IMR-90 (cell line): ENCODE results near the gene SETD3. TPM values are rescaled to one million over a fixed set of nuclear protein-coding genes. Genes with fewer than 3 reads are reported as not detected.

Source experiments
- ATAC-seq: fragments of 200-7000 bp; cut with Tn5 transposase; 2 replicates; pipeline ENCODE4 v1.9.1; 2020; ENCODE audit warnings: low read depth, mild to moderate bottlenecking, moderate library complexity
- BruUV-seq: library from RNA; stranded (reverse); fragments of 400-500 nt; replicated peaks from 2 replicates; lab custom pipeline; 2021; lab: Mats Ljungman, UMichigan
- CTCF ChIA-PET: fragments of 300-600 bp; formaldehyde crosslinking; extraction: SDS; loops from one replicate; lab custom pipeline; 2021; ENCODE audit warnings: antibody characterized with exemption; lab: Yijun Ruan, JAX
- POLR2A ChIA-PET: fragments of 300-600 bp; sonication (Branson Sonifier 250); formaldehyde crosslinking; loops from one replicate; lab custom pipeline; 2022; ENCODE audit warnings: antibody characterized with exemption; ENCODE audit not compliant: unreplicated experiment; lab: Charles Lee
- DNase-seq: peaks from one replicate; pipeline ENCODE4 v3.0.0; 2013
- H2AFZ ChIP-seq: replicated peaks from 2 replicates; pipeline ENCODE3; 2013; ENCODE audit warnings: low read length, mild to moderate bottlenecking; ENCODE audit not compliant: poor library complexity
- H2AK5ac ChIP-seq: 2 replicates; pipeline ENCODE4 v1.6.1; 2013; ENCODE audit warnings: low read depth, low read length, inconsistent platforms
- H2AK9ac ChIP-seq: replicated peaks from 2 replicates; pipeline ENCODE3; 2013; ENCODE audit warnings: mild to moderate bottlenecking, low read depth, low read length, moderate library complexity; ENCODE audit not compliant: poor library complexity
- H2BK120ac ChIP-seq: 2 replicates; pipeline ENCODE4 v1.6.1; 2013; ENCODE audit warnings: low read depth, low read length, inconsistent platforms
- H2BK15ac ChIP-seq: 3 replicates; pipeline ENCODE4 v1.6.1; 2013; ENCODE audit warnings: low read depth, low read length, inconsistent platforms
- H2BK20ac ChIP-seq: 2 replicates; pipeline ENCODE4 v1.6.1; 2013; ENCODE audit warnings: low read depth, mild to moderate bottlenecking, inconsistent platforms, low read length, moderate library complexity
- H2BK5ac ChIP-seq: 2 replicates; pipeline ENCODE4 v1.6.1; 2013; ENCODE audit warnings: mild to moderate bottlenecking, low read depth, low read length, inconsistent platforms; ENCODE audit not compliant: poor library complexity, severe bottlenecking
- H3K14ac ChIP-seq: replicated peaks from 2 replicates; pipeline ENCODE4 v1.6.1; 2013; ENCODE audit warnings: low read depth, low read length, inconsistent platforms
- H3K18ac ChIP-seq: 2 replicates; pipeline ENCODE4 v1.6.1; 2013; ENCODE audit warnings: low read depth, low read length, control low read depth
- H3K23ac ChIP-seq: 2 replicates; pipeline ENCODE4 v1.6.1; 2013; ENCODE audit warnings: low read depth, low read length, inconsistent platforms
- H3K27ac ChIP-seq: 2 replicates; pipeline ENCODE4 v1.5.1; 2013; ENCODE audit warnings: mild to moderate bottlenecking, control low read depth, low read length; ENCODE audit not compliant: insufficient read depth
- H3K27me3 ChIP-seq: 2 replicates; pipeline ENCODE4 v1.6.1; 2013; ENCODE audit warnings: low read length; ENCODE audit not compliant: control insufficient read depth, insufficient read depth
- H3K36me3 ChIP-seq: 2 replicates; pipeline ENCODE4 v1.6.1; 2013; ENCODE audit warnings: low read length, mixed read lengths; ENCODE audit not compliant: control insufficient read depth, insufficient read depth
- H3K4ac ChIP-seq: 2 replicates; pipeline ENCODE4 v1.6.1; 2013; ENCODE audit warnings: low read depth, low read length, inconsistent platforms
- H3K4me1 ChIP-seq: 2 replicates; pipeline ENCODE4 v1.6.1; 2013; ENCODE audit warnings: low read length, mixed read lengths; ENCODE audit not compliant: control insufficient read depth, insufficient read depth
- H3K4me2 ChIP-seq: 2 replicates; pipeline ENCODE4 v1.6.1; 2013; ENCODE audit warnings: low read depth, mild to moderate bottlenecking, control low read depth, low read length, moderate library complexity
- H3K4me3 ChIP-seq: 2 replicates; pipeline ENCODE4 v1.5.1; 2013; ENCODE audit warnings: low read depth, mild to moderate bottlenecking, control low read depth, low read length, moderate library complexity; ENCODE audit not compliant: insufficient read depth
- H3K56ac ChIP-seq: 2 replicates; pipeline ENCODE4 v1.6.1; 2013; ENCODE audit warnings: low read length, inconsistent platforms; ENCODE audit not compliant: insufficient read depth; ENCODE audit errors: extremely low read depth
- H3K79me1 ChIP-seq, 2 experiments: 2 replicates each; pipeline ENCODE4 v1.6.1; 2013; ENCODE audit warnings: low read length in 2 of 2, inconsistent platforms in 1 of 2, low read depth in 1 of 2
- H3K9ac ChIP-seq: 2 replicates; pipeline ENCODE4 v1.6.1; 2013; ENCODE audit warnings: low read depth, low read length, control low read depth
- H3K9me1 ChIP-seq: 2 replicates; pipeline ENCODE4 v1.6.1; 2013; ENCODE audit warnings: low read length, inconsistent platforms; ENCODE audit not compliant: insufficient read depth
- H3K9me3 ChIP-seq: 2 replicates; pipeline ENCODE4 v1.6.1; 2013; ENCODE audit warnings: low read length; ENCODE audit not compliant: control insufficient read depth, insufficient read depth
- H4K20me1 ChIP-seq: 2 replicates; pipeline ENCODE4 v1.6.1; 2013; ENCODE audit warnings: low read length, inconsistent platforms; ENCODE audit not compliant: insufficient read depth
- H4K5ac ChIP-seq: 2 replicates; pipeline ENCODE4 v1.6.1; 2013; ENCODE audit warnings: mild to moderate bottlenecking, low read depth, low read length, control low read depth
- H4K8ac ChIP-seq, 2 experiments: 2 replicates each; pipeline ENCODE4 v1.6.1; 2013; ENCODE audit warnings: low read depth in 2 of 2, low read length in 2 of 2, control low read depth in 1 of 2, inconsistent platforms in 1 of 2
- H4K91ac ChIP-seq: 2 replicates; pipeline ENCODE4 v1.6.1; 2013; ENCODE audit warnings: low read depth, low read length, inconsistent platforms; ENCODE audit not compliant: insufficient read depth
- CHD1 ChIP-seq: IDR thresholded peaks from 2 replicates; pipeline ENCODE4 v1.6.1; 2012; ENCODE audit warnings: low read depth, low read length, improper control_type of control experiment
- FOS ChIP-seq: fragments of 150-350 bp; IDR thresholded peaks from 2 replicates; pipeline ENCODE4 v1.6.1; 2016; ENCODE audit warnings: low read depth, low read length
- MXI1 ChIP-seq: IDR thresholded peaks from 2 replicates; pipeline ENCODE4 v1.6.1; 2012; ENCODE audit warnings: low read depth, mild to moderate bottlenecking, low read length, moderate library complexity, borderline replicate concordance
- RFX5 ChIP-seq: IDR thresholded peaks from 2 replicates; pipeline ENCODE4 v1.8.0; 2012; ENCODE audit warnings: low read depth, mild to moderate bottlenecking, low read length, moderate library complexity
- WGBS, 2 experiments: methylation state at CpG; one replicate each; pipeline versions ENCODE4 v1.1.5 to v1.1.7; 2013; ENCODE audit warnings: missing lambda C conversion rate in 2 of 2; ENCODE audit not compliant: insufficient read length in 1 of 2; ENCODE audit errors: extremely low coverage in 2 of 2; 5-methylcytosine and 5-hydroxymethylcytosine counted together
- dilution Hi-C: fragments of 300-500 bp; cut with HindIII; formaldehyde crosslinking; loops from one replicate; pipeline ENCODE4 v1.14.3; 2018; ENCODE audit warnings: low sequenced_read_pairs; ENCODE audit not compliant: unreplicated experiment
- in situ Hi-C: fragments of 300-500 bp; cut with MboI; formaldehyde crosslinking; loops from 3 replicates; pipeline ENCODE4 v1.14.3; 2019; ENCODE audit warnings: low sequenced_read_pairs, inconsistent platforms, mixed read lengths
- intact Hi-C: fragments of 100-400 bp; cut with micrococcal nuclease; formaldehyde crosslinking; loops from 2 replicates; pipeline ENCODE4 v1.10.0; 2022
- polyA plus RNA-seq, 3 experiments: library from polyadenylated mRNA; depleted of rRNA; stranded (reverse); fragments of >200 nt; gene quantifications; 2 replicates each; pipeline ENCODE4 v1.2.3, GENCODE V29; 2012; ENCODE audit warnings: low replicate concordance in 1 of 3
- total RNA-seq: library from RNA; depleted of rRNA; stranded (reverse); fragments of >200 nt; gene quantifications from 2 replicates; pipeline ENCODE4 v1.2.3, GENCODE V29; 2012
- TF ChIP-seq, protein P1 (sequence below): conservative IDR thresholded peaks from 2 replicates; pipeline ENCODE4 v1.5.1; 2012; ENCODE audit warnings: mild to moderate bottlenecking, low read depth, low read length, improper control_type of control experiment
- TF ChIP-seq, protein P2 (sequence below): fragments of 150-350 bp; IDR thresholded peaks from 2 replicates; pipeline ENCODE4 v1.6.1; 2017; ENCODE audit warnings: mild to moderate bottlenecking, antibody characterized with exemption, low read length, low read depth

The SETD3 gene
- total and polyA plus RNA-seq, 2 of the 4 experiments (the other 2 are of a cell fraction), result 18.8 to 31.9 TPM

DNA sequence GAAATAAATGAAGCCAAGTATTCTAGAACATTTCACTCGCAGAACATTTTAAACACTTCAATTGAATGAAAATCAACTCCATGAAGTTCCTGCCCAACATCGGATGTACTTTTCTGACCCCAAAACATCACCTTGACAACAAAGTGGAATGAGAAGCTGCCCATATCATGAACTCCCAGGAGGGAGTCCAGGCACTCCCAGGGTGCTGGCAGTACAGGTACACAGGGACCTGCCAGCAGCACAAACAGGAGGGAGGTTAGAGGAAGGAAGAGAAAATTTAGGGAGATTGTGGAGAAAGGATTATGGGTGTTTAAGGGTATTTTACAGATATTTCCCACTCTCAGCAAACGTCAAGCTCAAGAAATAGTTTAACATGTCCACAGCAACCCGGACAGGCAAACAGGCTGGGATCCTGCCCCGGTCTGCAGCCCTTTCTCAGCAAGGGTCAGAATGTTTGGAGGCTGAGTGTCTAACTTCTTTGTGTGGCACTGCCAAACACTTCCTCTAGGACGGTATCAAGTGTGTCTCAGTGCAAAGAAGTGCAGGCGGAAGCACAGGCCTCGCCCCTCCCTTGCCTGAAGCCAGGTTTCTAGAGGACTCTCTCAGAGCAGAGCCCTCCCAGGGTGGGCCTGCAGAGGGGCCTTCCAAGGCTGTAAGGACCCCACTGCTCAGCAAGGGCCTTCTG lies 72.2 kb downstream of the SETD3 start:
- no peak overlapping the region for H3K4me2 ChIP-seq
- H2AFZ ChIP-seq, result no peak overlapping the region
- H4K20me1 ChIP-seq, result no peaks in the 10 kb centered on the region
- no peak overlapping the region for H4K5ac ChIP-seq
- no peak overlapping the region for H2AK9ac ChIP-seq
- no peak overlapping the region for H3K27ac ChIP-seq
- in situ Hi-C loops (no loop called here), intact Hi-C loops (no loop called here), dilution Hi-C loops (no loop called here)
- H3K9me1 ChIP-seq, result no peaks in the 10 kb centered on the region
- BruUV-seq, result no TSS peak
- no peak overlapping the region for H3K14ac ChIP-seq
- no peak overlapping the region for H3K4me3 ChIP-seq
- no peak overlapping the region for H4K8ac ChIP-seq
- H2BK15ac ChIP-seq, result no peak overlapping the region
- H2BK5ac ChIP-seq, result no peak overlapping the region
- no peak for DNase-seq
- no peak for ATAC-seq
- WGBS, 2 experiments, result 95% methylated on average over 3 of the region's 8 CpGs; no CpG with 5 or more reads in 1 of the 2 experiments
- H3K27me3 ChIP-seq, result no peaks in the 10 kb centered on the region
- H3K56ac ChIP-seq, result no peak overlapping the region
- H3K4ac ChIP-seq, result no peak overlapping the region
- H3K18ac ChIP-seq, result no peak overlapping the region
- TF ChIP-seq, protein P1, sequence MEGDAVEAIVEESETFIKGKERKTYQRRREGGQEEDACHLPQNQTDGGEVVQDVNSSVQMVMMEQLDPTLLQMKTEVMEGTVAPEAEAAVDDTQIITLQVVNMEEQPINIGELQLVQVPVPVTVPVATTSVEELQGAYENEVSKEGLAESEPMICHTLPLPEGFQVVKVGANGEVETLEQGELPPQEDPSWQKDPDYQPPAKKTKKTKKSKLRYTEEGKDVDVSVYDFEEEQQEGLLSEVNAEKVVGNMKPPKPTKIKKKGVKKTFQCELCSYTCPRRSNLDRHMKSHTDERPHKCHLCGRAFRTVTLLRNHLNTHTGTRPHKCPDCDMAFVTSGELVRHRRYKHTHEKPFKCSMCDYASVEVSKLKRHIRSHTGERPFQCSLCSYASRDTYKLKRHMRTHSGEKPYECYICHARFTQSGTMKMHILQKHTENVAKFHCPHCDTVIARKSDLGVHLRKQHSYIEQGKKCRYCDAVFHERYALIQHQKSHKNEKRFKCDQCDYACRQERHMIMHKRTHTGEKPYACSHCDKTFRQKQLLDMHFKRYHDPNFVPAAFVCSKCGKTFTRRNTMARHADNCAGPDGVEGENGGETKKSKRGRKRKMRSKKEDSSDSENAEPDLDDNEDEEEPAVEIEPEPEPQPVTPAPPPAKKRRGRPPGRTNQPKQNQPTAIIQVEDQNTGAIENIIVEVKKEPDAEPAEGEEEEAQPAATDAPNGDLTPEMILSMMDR, result no peak
- TF ChIP-seq RFX5, result no peak
- TF ChIP-seq MXI1, result no peak
- no peak for TF ChIP-seq CHD1
- no peak for TF ChIP-seq FOS
- TF ChIP-seq, protein P2, sequence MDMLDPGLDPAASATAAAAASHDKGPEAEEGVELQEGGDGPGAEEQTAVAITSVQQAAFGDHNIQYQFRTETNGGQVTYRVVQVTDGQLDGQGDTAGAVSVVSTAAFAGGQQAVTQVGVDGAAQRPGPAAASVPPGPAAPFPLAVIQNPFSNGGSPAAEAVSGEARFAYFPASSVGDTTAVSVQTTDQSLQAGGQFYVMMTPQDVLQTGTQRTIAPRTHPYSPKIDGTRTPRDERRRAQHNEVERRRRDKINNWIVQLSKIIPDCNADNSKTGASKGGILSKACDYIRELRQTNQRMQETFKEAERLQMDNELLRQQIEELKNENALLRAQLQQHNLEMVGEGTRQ, result no peak
- H3K9me3 ChIP-seq, result no peaks in the 10 kb centered on the region
- peaks cover 21% of the 10 kb centered on the region for H3K36me3 ChIP-seq
- POLR2A ChIA-PET, result no interaction called here
- no peak overlapping the region for H4K91ac ChIP-seq
- no peak overlapping the region for H3K9ac ChIP-seq
- H2AK5ac ChIP-seq, result no peak overlapping the region
- H3K4me1 ChIP-seq, result no peaks in the 10 kb centered on the region; the same call in 1 of the 2 replicates
- no peaks in the 10 kb centered on the region; a peak in 1 of 4 replicates for H3K79me1 ChIP-seq
- no peak overlapping the region for H2BK20ac ChIP-seq
- H3K23ac ChIP-seq, result no peak overlapping the region
- H2BK120ac ChIP-seq, result no peak overlapping the region
- CTCF ChIA-PET, result interaction anchor here (0.8 kb wide), 1 partner anchor 89 kb away, joined by 4 read pairs; no protein-coding TSS in a partner anchor
